NB4 (cell line): ENCODE results near the gene CLMN.

Experiments
- DNase-seq: peaks from one replicate; pipeline ENCODE4 v3.0.0; 2010; ENCODE audit warnings: low read depth
- H3K4me3 ChIP-seq: one replicate; pipeline ENCODE4 v1.5.1; 2011; ENCODE audit warnings: mild to moderate bottlenecking, low read depth, low read length, moderate library complexity
- MAX ChIP-seq: IDR thresholded peaks from 2 replicates; pipeline ENCODE4 v1.6.1; 2011; ENCODE audit warnings: low read depth, low read length
- MYC ChIP-seq: IDR thresholded peaks from 2 replicates; pipeline ENCODE4 v1.6.1; 2011; ENCODE audit warnings: low read depth, low read length
- POLR2A ChIP-seq: IDR thresholded peaks from 2 replicates; pipeline ENCODE4 v1.6.1; 2011; ENCODE audit warnings: mild to moderate bottlenecking; ENCODE audit not compliant: insufficient read length; ENCODE audit errors: extremely low read depth
- TF ChIP-seq, protein P1 (sequence below): IDR thresholded peaks from one replicate; pipeline ENCODE4 v1.5.1; 2012; ENCODE audit warnings: low read depth, low read length

Gene CLMN

GRCh38 chr14:95282354-95282985 lies 37.2 kb downstream of the CLMN start:
- TF ChIP-seq MAX (no peak), MYC (no peak), POLR2A (no peak)
- TF ChIP-seq, protein P1, sequence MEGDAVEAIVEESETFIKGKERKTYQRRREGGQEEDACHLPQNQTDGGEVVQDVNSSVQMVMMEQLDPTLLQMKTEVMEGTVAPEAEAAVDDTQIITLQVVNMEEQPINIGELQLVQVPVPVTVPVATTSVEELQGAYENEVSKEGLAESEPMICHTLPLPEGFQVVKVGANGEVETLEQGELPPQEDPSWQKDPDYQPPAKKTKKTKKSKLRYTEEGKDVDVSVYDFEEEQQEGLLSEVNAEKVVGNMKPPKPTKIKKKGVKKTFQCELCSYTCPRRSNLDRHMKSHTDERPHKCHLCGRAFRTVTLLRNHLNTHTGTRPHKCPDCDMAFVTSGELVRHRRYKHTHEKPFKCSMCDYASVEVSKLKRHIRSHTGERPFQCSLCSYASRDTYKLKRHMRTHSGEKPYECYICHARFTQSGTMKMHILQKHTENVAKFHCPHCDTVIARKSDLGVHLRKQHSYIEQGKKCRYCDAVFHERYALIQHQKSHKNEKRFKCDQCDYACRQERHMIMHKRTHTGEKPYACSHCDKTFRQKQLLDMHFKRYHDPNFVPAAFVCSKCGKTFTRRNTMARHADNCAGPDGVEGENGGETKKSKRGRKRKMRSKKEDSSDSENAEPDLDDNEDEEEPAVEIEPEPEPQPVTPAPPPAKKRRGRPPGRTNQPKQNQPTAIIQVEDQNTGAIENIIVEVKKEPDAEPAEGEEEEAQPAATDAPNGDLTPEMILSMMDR: no peak
- DNase-seq: no peak

GRCh38 chr14:95281560-95282176 lies 38.0 kb downstream of the CLMN start:
- DNase-seq: no peak
- no peak overlapping the region for H3K4me3 ChIP-seq
- TF ChIP-seq, protein P1: no peak
- TF ChIP-seq MYC: no peak
- TF ChIP-seq POLR2A: no peak
- TF ChIP-seq MAX: no peak

More at GRCh38 chr14:95282354-95282985, 37.2 kb downstream of the CLMN start:
- H3K4me3 ChIP-seq: no peak overlapping the region

DNA sequence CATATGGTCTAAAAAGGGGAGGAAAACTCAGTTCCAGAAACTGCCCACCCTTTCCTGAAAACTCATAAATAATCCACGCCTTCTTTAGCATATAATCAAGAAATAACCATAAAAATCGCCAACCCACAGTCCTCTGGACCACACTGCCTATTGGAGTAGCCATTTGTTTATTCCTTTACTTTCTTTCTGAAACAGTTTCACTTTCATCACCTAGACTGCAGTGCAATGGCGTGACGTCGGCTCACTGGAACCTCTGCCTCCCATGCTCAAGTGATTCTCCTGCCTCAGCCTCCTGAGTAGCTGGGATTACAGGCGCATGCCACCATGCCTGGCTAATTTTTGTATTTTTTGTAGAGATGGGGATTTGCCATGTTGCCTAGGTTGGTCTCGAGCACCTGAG lies 44.2 kb downstream of the CLMN start:
- TF ChIP-seq POLR2A: no peak
- TF ChIP-seq MAX: no peak
- TF ChIP-seq MYC: no peak
- TF ChIP-seq, protein P1: no peak
- no peak overlapping the region for H3K4me3 ChIP-seq
- no peak for DNase-seq

DNA sequence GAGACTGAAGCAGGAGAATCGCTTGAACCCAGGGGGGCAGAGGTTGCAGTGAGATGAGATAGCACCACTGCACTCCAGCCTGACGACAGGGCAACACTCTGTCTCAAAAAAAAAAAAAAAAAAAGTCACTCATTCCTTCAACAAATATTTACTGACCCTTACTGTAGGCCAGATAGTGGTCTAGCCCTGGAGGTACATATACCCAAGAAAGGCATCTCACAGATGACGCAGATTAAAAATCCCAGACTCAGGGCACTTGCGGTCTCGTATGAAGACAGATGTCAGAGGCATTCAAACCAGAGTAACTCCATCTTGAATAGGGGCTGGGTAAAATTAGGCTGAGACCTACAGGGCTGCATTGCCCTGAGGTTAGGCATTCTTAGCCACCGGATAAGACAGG lies 44.8 kb downstream of the CLMN start:
- DNase-seq: no peak
- no peak overlapping the region for H3K4me3 ChIP-seq
- no peak for TF ChIP-seq POLR2A

DNA sequence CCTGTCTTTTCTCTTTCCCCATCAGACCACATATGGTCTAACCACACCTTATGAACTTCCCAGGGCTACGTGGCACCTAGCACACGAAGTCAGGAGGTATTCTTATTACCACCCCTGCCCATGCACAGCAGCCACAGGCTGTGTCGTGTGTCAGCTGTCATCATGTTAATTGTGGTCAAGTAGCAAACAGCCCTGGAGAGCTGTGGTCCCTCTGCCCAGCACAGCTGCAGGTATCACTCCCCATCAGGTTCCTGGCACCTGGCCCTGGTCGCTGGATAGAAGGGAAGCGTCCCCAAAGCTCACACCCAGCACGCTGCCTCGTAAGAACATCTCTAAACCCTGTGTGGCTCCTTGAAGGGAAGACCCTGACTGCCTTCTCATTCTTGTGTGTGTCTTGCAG lies 45.4 kb downstream of the CLMN start:
- H3K4me3 ChIP-seq: no peak overlapping the region
- TF ChIP-seq POLR2A: no peak
- TF ChIP-seq MYC: no peak
- no peak for TF ChIP-seq MAX
- TF ChIP-seq, protein P1: no peak
- no peak for DNase-seq

GRCh38 chr14:95273001-95273978 lies 46.4 kb downstream of the CLMN start:
- DNase-seq: no peak
- TF ChIP-seq MYC: no peak
- TF ChIP-seq, protein P1: no peak
- no peak for TF ChIP-seq MAX
- no peak for TF ChIP-seq POLR2A
- H3K4me3 ChIP-seq: no peak overlapping the region
